GM23248 (cell line): ENCODE data around the gene PPP1R26. TPM values are rescaled to one million over a fixed set of nuclear protein-coding genes. Genes with fewer than 3 reads are reported as not detected.
"Not testable (repeated sequence)": the region's sequence is repeated elsewhere in the genome, so short reads cannot be mapped to it uniquely, and the experiment has no call there.

Source experiments
- DNase-seq: peaks from one replicate; pipeline ENCODE4 v3.0.0-alpha.2; 2015
- H2AFZ ChIP-seq: fragments of 200-600 bp; sonication (generic); 2 replicates; pipeline ENCODE4 v1.6.1; 2016; ENCODE audit warnings: antibody characterized with exemption
- H3F3A ChIP-seq: fragments of 200-600 bp; sonication (generic); 2 replicates; pipeline ENCODE4 v1.6.1; 2016; ENCODE audit warnings: mild to moderate bottlenecking, antibody characterized with exemption, mixed run types; ENCODE audit not compliant: insufficient read depth
- H3K27ac ChIP-seq: fragments of 200-600 bp; sonication (generic); 2 replicates; pipeline ENCODE4 v1.5.1; 2016; ENCODE audit warnings: mild to moderate bottlenecking
- H3K27me3 ChIP-seq: fragments of 200-600 bp; sonication (generic); replicated peaks from 2 replicates; pipeline ENCODE4 v1.6.1; 2016; ENCODE audit warnings: mild to moderate bottlenecking; ENCODE audit not compliant: insufficient read depth
- H3K36me3 ChIP-seq: fragments of 200-600 bp; sonication (generic); 2 replicates; pipeline ENCODE4 v1.6.1; 2016; ENCODE audit warnings: low read depth, mild to moderate bottlenecking
- H3K4me1 ChIP-seq: fragments of 200-600 bp; sonication (generic); 2 replicates; pipeline ENCODE4 v1.6.1; 2016; ENCODE audit warnings: mild to moderate bottlenecking; ENCODE audit not compliant: insufficient read depth
- H3K4me2 ChIP-seq: fragments of 200-600 bp; sonication (generic); one replicate; pipeline ENCODE4 v1.6.1; 2016; ENCODE audit warnings: mild to moderate bottlenecking; ENCODE audit not compliant: unreplicated experiment
- H3K4me3 ChIP-seq: fragments of 200-600 bp; sonication (generic); 2 replicates; pipeline ENCODE4 v1.5.1; 2016; ENCODE audit warnings: mild to moderate bottlenecking
- H3K79me2 ChIP-seq: fragments of 200-600 bp; sonication (generic); 2 replicates; pipeline ENCODE4 v1.6.1; 2016; ENCODE audit warnings: mild to moderate bottlenecking; ENCODE audit not compliant: insufficient read depth
- H3K9ac ChIP-seq: fragments of 200-600 bp; sonication (generic); 2 replicates; pipeline ENCODE4 v1.6.1; 2016; ENCODE audit warnings: mild to moderate bottlenecking
- H3K9me2 ChIP-seq: fragments of 200-600 bp; sonication (generic); 2 replicates; pipeline ENCODE4 v1.6.1; 2016; ENCODE audit warnings: mixed run types, mild to moderate bottlenecking, moderate library complexity; ENCODE audit not compliant: insufficient read depth
- H3K9me3 ChIP-seq: fragments of 200-600 bp; sonication (generic); one replicate; pipeline ENCODE4 v1.6.1; 2017; ENCODE audit warnings: low read depth
- H4K20me1 ChIP-seq: fragments of 200-600 bp; sonication (generic); 2 replicates; pipeline ENCODE4 v1.6.0; 2016; ENCODE audit not compliant: insufficient read depth
- EZH2 ChIP-seq: fragments of 200-600 bp; sonication (generic); IDR thresholded peaks from 2 replicates; pipeline ENCODE4 v1.6.1; 2018; ENCODE audit warnings: antibody characterized with exemption, mild to moderate bottlenecking; ENCODE audit not compliant: insufficient read depth, poor library complexity, severe bottlenecking
- EZH2phosphoT487 ChIP-seq: fragments of 200-600 bp; sonication (generic); IDR thresholded peaks from 2 replicates; pipeline ENCODE4 v1.6.1; 2018; ENCODE audit warnings: antibody characterized with exemption, moderate library complexity, mild to moderate bottlenecking, low read depth; ENCODE audit not compliant: insufficient read depth
- whole genome bisulfite sequencing, 2 experiments: methylation state at CpG; one replicate each; pipeline ENCODE4 v1.1.6; 2015 to 2017; ENCODE audit warnings: low lambda C conversion rate in 2 of 2, low coverage in 1 of 2; ENCODE audit errors: missing lambda C conversion rate in 2 of 2; 5-methylcytosine and 5-hydroxymethylcytosine counted together
- in situ Hi-C: fragments of 300-500 bp; cut with MboI; formaldehyde crosslinking; loops from 2 replicates; pipeline ENCODE4 v1.15.0; 2020
- polyA plus RNA-seq: library from polyadenylated mRNA; unstranded; fragments of >200 nt; fragmentation: Nextera tagmentation; extraction: Ambion mirVana; gene quantifications from 2 replicates; pipeline ENCODE4 v1.2.1, GENCODE V29; 2016
- total RNA-seq: library from RNA; depleted of rRNA; stranded (reverse); fragments of >200 nt; shearing (Covaris generic); gene quantifications from 2 replicates; pipeline ENCODE4 v1.2.3, GENCODE V29; 2014

PPP1R26 gene
- total and polyA plus RNA-seq, 2 experiments from 2014 or later = 2.2 to 13.4 TPM

- in situ Hi-C loops = no loop called here
- Histone ChIP-seq H3K4me3 (no peak overlapping the region), H4K20me1 (no peaks in the 10 kb centered on the region), H3K27me3 (0 out of 2 replicates have a peak, but pooled peaks cover 4% of the 10 kb centered on the region), H3K4me1 (no peaks in the 10 kb centered on the region), H2AFZ (no peak overlapping the region), H3K79me2 (no peaks in the 10 kb centered on the region), H3K9me3 (no peaks in the 10 kb centered on the region), H3K36me3 (no peaks in the 10 kb centered on the region), H3K9me2 (no peaks in the 10 kb centered on the region), H3K27ac (no peak overlapping the region), H3K4me2 (no peak overlapping the region), H3K9ac (no peak overlapping the region), H3F3A (no peaks in the 10 kb centered on the region)
- 48 to 52% methylated on average over 28 of the region's 28 CpGs for WGBS, 2 experiments
- DNase-seq = no peak
- no peak for TF ChIP-seq EZH2
- no peak for TF ChIP-seq EZH2phosphoT487
These were observed 35.7 kb upstream of the PPP1R26 start for GRCh38 chr9:135443797-135444425.

DNA sequence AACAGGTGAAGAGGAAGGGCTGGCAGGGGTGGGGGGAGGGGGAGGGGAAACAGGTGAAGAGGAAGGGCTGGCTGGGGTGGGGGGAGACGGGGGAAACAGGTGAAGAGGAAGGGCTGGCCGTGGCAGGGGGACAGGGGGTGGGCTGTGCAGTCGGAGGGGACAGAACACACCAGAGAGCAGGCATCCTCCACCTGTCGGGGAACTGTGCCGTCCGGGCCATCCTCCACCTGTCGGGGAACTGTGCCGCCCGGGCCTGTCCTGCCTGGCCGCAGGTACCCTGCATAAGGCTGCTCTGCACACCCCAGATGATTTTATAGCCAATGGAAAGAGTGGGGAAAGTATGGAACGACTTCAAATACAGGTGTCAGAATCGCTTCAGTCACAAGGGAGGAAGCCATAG is 32.5 kb upstream of the PPP1R26 start:
- TF ChIP-seq EZH2 (no peak), EZH2phosphoT487 (no peak)
- Histone ChIP-seq H3K36me3 (no peaks in the 10 kb centered on the region), H3K27ac (no peak overlapping the region), H3F3A (no peaks in the 10 kb centered on the region), H3K4me3 (no peak overlapping the region), H3K9me3 (no peaks in the 10 kb centered on the region), H3K4me1 (no peaks in the 10 kb centered on the region), H3K9me2 (no peaks in the 10 kb centered on the region), H3K79me2 (no peaks in the 10 kb centered on the region), H3K9ac (no peak overlapping the region), H3K4me2 (no peak overlapping the region), H2AFZ (no peak overlapping the region), H3K27me3 (no peaks in the 10 kb centered on the region), H4K20me1 (no peaks in the 10 kb centered on the region)
- 68 to 80% methylated on average over 8 to 12 of the region's 12 CpGs for WGBS, 2 experiments
- in situ Hi-C loops = no loop called here
- no peak for DNase-seq

DNA sequence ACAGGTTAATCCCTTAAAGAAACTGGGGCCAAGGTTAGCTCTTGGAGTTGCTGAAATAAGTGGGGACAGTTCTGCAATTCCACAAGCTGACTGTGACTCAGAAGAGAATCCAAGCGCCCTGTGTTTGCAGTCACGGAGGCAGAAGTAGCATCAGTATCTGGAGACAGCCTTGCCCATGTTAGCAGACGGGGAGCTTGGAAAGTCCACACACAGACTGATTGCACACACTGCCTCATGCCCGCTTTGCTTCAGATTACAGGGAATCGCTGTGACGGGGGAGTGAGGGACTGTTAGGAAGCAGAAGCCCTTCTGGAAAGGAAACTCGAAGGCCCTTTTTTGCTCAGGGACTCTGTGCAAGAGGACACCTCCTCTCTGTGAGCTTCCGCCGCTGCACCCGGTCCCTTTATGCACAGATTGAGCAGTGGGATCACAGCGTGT is 30.9 kb upstream of the PPP1R26 start:
- TF ChIP-seq EZH2 (no peak), EZH2phosphoT487 (no peak)
- Histone ChIP-seq H4K20me1 (no peaks in the 10 kb centered on the region), H3K9ac (no peak overlapping the region), H3K27me3 (0 out of 2 replicates have a peak, but pooled peaks cover 4% of the 10 kb centered on the region), H3K4me1 (no peaks in the 10 kb centered on the region), H3K9me3 (no peaks in the 10 kb centered on the region), H3K4me2 (no peak overlapping the region), H3K27ac (no peak overlapping the region), H3K36me3 (no peaks in the 10 kb centered on the region), H3K4me3 (no peak overlapping the region), H3F3A (no peaks in the 10 kb centered on the region), H3K9me2 (no peaks in the 10 kb centered on the region), H2AFZ (no peak overlapping the region), H3K79me2 (no peaks in the 10 kb centered on the region)
- WGBS, 2 experiments = 24 to 25% methylated on average over 11 of the region's 11 CpGs
- peak; percentile 44 for DNase-seq
- in situ Hi-C loops = no loop called here

GRCh38 chr9:135449532-135449931 is 30.1 kb upstream of the PPP1R26 start:
- H3K4me2 ChIP-seq, H3K27ac ChIP-seq, H3K27me3 ChIP-seq, H3K9me2 ChIP-seq, H3K4me3 ChIP-seq, H3K36me3 ChIP-seq, H4K20me1 ChIP-seq, H3K9ac ChIP-seq, H3K4me1 ChIP-seq, H3K79me2 ChIP-seq, H2AFZ ChIP-seq, H3F3A ChIP-seq, DNase-seq, H3K9me3 ChIP-seq, in situ Hi-C loops: not testable (repeated sequence)
- WGBS, 2 experiments = 78 to 83% methylated on average over 11 of the region's 11 CpGs

GRCh38 chr9:135450956-135451355 is 28.6 kb upstream of the PPP1R26 start:
- Histone ChIP-seq H3K27ac (no peak overlapping the region), H3K27me3 (0 out of 2 replicates have a peak, but pooled peaks cover 4% of the 10 kb centered on the region), H3K9me3 (no peaks in the 10 kb centered on the region), H3K79me2 (no peaks in the 10 kb centered on the region), H3K4me1 (no peaks in the 10 kb centered on the region), H4K20me1 (no peaks in the 10 kb centered on the region), H3K4me2 (no peak overlapping the region), H3K36me3 (no peaks in the 10 kb centered on the region), H3K4me3 (no peak overlapping the region), H3K9ac (no peak overlapping the region), H2AFZ (no peak overlapping the region), H3K9me2 (no peaks in the 10 kb centered on the region), H3F3A (no peaks in the 10 kb centered on the region)
- in situ Hi-C loops = no loop called here
- no peak for DNase-seq
- 76 to 82% methylated on average over 10 of the region's 10 CpGs for WGBS, 2 experiments
- TF ChIP-seq EZH2phosphoT487 = no peak
- no peak for TF ChIP-seq EZH2

GRCh38 chr9:135451909-135452308 is 27.7 kb upstream of the PPP1R26 start:
- H2AFZ ChIP-seq, H3K27ac ChIP-seq, in situ Hi-C loops, H4K20me1 ChIP-seq, H3K9me2 ChIP-seq, DNase-seq, H3K4me3 ChIP-seq, H3K36me3 ChIP-seq, H3K27me3 ChIP-seq, H3F3A ChIP-seq, H3K4me1 ChIP-seq, H3K9me3 ChIP-seq, H3K79me2 ChIP-seq, H3K4me2 ChIP-seq, H3K9ac ChIP-seq: not testable (repeated sequence)
- WGBS, 2 experiments = 58 to 66% methylated on average over 7 of the region's 7 CpGs
